HG03558 (cell line): Measurements from ENCODE around the gene PAM16.
"Not testable (repeated sequence)": the region's sequence is repeated elsewhere in the genome, so short reads cannot be mapped to it uniquely, and the experiment has no call there.

Experiments used
- ATAC-seq: cut with Tn5 transposase; IDR thresholded peaks from one replicate; pipeline ENCODE4 v1.9.1; 2021; ENCODE audit warnings: moderate number of reproducible peaks; ENCODE audit not compliant: unreplicated experiment; ENCODE audit errors: extremely low read depth

The PAM16 gene

DNA sequence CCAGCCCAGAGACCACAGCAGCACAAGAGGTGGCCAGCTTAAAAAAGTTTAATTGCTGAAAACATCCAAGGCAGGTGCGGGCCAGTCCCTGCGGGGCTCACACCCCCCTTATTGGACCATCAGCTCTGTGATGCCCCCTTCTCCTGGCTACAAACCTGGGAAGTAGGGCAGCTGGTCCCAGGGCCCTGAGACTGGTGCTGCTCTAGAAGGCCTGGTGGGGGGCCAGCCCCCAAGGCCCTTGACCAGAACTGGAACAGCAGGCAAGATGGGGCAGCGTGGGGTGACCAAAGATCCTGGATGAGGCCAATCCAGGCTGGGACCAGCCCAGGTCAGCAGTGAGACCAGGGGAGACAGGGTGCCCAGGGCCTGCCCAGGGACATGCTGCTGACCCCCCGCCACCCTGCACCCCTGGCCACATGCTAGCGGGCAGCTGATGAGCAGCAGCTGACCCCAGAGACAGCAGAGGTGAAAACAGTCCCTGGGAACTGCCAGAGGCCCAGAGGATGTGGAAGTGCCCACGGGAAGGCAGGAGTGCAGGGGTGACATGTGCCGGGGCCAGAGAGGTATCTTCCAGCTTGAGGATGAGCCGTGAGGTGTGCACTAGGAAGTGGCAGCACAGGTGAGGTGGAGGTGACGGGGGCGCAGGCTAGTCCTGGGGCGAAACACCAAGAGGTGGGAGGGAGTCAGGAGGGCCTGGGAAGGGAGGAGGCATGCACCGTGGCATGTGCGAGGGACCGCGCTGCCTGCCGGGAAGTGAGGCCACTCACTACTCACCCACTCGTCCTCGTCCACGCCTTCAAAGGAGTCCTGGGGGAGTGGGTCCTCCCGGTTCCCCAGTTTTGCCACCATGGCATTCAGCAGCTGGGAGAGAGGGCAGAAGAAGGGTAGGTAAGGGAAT is 3.6 kb upstream of the PAM16 start:
- ATAC-seq, result no peak

DNA sequence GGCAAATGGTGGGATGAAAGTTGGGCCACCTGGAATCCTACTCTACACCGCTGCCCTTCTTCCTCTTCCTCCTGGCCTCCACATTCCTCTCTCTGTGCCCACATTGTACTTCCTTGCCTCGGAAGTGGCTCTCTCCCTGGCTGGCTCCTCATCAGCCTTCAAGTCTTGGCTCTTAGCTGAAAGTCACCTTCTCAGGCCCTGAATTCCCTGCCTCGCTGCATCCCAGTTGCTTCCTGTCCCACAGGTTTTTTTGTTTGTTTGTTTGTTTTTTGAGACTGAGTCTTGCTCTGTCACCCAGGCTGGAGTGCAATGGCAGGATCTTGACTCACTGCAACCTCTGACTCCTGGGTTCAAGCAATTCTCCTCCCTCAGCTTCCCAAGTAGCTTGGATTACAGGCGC is 2.6 kb upstream of the PAM16 start:
- ATAC-seq, result no peak

DNA sequence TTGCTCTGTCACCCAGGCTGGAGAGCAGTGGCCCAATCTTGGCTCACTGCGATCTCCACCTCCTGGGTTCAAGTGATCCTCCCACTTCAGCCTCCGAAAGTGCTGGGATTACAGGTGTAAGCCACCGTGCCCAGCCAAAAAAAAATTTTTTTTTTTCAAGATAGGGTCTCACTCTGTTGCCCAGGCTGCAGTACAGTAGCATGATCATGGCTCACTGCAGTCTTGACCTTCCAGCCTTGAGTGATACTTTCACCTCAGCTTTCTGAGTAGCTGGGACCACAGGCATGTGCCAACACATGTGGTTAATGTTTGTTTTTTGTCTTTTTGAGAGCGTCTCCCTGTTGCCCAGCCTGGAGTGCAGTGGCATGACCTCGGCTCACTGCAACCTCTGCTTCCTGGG is 1.7 kb upstream of the PAM16 start:
- ATAC-seq, result no peak

DNA sequence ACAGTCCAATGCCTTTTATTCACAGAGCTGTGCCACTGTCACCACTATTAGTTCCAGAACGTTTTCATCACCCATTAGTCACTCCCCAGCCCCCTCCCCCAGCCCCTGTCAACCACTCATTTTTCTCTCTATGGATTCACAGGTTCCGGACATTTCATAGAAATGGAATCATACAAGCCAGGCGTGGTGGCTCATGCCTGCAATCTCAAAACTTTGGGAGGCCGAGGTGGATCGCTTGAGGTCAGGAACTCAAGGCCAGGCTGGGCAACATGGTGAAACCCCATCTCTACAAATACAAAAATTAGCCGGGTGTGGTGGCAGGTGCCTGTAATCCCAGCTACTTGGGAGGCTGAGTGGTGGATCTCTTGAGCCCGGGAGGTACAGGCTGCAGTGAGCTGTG is 759 bp upstream of the PAM16 start:
- ATAC-seq, result no peak

DNA sequence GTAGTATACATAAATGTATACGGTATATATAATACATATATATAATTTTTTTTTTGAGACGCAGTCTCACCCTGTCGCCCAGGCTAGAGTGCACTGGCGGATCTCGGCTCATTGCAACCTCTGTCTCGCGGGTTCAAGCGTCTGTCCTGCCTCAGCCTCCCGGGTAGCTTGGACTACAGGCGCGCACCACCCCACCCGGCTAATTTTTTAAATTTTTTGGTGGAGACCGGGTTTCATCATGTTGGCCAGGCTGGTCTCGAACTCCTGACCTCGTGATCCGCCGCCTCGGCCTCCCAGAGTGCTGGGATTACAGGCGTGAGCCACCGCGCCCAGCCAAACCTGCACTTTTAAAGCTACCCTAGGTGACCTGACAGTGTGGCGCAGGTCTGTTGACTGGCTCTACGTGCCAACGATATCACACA is 745 bp downstream of the PAM16 start:
- no peak for ATAC-seq

DNA sequence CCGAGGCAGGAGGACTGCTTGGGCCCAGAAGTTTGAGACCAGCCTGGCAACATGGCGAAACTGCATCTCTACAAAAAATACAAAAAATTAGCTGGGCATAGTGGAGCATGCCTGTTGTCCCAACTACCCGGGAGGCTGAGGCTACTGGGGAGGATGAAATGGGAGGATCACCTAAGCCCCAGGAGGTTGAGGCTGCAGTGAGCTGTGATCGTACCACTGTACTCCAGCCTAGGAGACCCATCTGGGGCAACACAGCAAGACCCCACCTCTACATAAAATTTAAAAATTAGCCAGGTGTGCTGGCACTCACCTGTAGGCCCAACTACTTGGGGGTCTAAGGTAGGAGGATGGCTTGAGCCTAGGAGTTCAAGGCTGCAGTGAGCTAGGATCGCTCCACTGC is 1.8 kb downstream of the PAM16 start:
- no peak for ATAC-seq

DNA sequence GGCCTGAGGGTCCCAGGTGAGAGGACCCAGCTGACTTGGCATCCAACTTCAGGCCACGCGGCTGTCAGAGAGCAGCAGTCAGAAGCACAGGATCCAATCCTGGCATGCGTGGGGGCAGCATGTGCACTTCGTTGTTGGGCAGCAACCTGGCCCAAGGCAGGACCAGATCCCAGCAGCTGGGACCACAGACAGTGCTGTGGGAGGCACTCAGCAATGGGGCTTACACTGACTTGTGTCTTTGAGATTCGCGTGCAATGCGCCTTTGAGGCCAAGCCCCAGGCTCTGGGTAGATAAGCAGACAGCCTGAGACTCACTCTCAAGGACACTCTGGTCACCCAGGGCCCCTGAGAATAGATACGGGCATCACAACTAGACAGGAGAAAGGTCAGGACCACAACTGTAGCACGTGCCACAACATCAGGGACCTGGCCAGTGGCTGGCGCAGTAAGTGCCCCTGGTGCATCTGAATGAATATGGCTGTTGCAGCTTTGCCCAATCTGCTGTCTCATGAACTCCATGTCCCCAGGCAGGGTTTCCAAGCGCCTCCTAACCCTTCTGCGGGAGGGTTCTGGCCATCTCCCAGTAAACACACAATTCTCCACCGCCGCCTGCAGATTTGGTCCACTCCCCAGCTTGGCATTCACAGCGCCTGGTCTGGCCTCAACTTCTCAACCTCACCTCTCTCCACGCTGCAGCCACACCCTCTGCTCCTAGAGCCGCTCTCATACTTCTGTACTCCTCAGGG is 3.2 kb downstream of the PAM16 start:
- ATAC-seq, result no peak

DNA sequence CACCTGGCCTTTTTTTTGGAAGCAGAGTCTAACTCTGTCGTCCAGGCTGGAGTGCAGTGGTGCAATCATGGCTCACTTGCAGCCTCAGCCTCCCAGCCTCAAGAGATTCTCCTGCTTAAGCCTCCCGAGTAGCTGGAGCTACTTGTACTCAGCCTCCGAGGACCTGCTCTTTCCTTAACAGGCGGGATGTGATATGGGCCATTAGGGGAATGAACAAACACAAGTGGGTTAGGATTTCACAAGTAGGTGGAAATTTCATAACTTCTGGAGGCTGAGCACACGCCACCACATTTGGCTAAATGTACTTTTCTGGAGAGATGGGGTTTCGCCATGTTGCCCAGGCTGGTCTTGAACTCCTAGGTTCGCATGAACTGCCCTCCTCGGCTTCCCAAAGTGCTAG is 4.1 kb downstream of the PAM16 start:
- no peak for ATAC-seq

DNA sequence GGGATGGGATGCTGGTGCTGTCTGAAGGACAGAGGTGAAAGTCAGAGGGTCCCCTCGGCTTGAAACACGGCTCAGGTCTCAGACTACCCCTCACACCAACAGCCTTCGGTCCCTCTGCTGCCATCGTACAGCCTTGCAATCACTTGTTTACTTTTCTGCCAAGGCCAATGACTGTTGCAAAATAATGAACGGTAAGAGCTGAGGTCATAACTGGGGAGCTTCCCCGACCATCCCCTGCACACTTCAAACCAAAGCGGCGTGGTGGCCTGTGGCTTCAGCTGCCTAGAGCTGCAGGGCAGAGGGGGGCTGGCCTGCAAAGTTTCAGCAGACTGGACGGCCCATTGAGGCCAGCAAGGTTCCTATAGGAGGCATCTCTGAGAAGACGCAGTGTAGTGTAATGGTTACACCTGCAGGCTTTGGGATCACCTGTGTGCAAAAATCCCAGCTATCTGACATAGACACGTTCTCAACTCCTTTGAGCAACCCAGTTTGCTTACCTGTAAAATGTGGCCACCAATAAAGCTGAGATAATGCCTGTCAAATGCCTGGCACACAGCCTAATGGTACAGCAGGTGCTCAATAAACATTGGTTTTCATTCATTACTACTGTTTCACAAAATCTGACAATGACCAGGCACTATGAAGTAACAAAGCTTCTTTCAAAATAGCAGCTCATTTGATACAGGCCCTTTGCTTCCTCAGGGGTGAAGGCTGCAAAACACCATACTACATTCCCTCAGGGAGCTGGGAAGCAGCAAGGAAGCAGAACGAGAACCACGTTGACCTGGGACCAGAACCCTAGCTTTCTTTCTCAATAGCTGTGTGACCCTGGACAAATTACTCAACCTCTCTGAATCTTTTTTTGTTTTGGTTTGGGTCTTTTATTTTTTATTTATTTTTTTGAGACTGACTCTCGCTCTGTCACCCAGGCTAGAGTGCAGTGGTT is 5.0 kb downstream of the PAM16 start:
- ATAC-seq, result no peak

DNA sequence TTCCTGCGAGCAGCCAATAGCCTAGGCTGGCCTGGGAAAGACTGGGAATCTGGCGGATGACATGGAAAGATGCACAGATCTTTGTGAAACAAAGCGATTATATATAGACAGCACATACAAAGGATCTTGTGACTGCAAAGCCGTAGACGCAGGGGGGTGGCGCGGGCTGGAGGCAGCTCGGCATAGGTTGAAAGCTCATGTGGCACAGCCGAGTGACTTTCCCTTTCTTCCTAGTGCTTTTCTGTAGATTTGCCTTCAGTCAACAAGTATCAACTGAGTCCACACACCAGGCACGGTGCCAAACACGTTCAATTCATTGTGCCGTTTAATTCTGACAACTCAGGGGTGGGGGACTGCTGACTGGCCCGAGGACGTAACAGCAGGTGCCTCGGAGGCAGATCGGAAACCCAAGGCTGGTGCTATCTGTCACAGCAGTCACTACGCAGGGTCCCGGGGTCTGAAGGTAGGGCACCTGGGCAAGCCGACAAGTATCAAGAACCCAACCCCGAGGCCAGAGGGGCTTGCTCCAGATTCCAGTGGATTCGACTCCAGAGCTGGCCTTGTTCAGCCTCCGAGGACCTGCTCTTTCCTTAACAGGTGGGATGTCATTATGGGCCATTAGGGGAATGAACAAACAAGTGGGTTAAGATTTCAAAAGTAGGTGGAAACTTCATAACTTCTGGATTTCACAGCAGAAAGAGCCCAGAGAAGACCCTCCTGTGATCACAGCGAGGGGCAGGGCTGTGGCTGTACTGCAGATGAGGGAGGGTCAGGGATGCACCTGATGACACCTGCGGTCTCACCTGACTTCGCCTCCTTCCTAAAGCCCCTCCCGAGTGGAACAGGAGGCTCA is 5.9 kb downstream of the PAM16 start:
- no peak for ATAC-seq

DNA sequence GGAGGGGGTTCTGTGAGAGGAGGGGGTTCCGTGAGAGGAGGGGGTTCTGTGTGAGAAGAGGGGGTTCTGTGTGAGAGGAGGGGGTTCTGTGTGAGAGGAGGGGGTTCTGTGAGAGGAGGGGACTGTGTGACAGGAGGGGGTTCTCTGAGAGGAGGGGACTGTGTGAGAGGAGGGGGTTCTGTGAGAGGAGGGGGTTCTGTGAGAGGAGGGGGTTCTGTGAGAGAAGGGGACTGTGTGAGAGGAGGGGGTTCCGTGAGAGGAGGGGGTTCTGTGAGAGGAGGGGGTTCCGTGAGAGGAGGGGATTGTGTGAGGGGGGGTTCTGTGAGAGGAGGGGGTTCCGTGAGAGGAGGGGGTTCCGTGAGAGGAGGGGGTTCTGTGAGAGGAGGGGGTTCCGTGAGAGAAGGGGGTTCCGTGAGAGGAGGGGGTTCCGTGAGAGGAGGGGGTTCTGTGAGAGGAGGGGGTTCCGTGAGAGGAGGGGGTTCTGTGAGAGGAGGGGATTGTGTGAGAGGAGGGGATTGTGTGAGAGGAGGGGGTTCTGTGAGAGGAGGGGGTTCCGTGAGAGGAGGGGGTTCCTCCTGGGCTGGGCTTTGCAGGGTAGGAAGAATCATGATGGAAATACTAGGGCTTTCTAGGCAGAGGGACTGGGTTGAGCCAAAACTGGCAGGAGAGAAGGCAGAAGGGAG is 6.7 kb downstream of the PAM16 start:
- ATAC-seq, result not testable (repeated sequence)

DNA sequence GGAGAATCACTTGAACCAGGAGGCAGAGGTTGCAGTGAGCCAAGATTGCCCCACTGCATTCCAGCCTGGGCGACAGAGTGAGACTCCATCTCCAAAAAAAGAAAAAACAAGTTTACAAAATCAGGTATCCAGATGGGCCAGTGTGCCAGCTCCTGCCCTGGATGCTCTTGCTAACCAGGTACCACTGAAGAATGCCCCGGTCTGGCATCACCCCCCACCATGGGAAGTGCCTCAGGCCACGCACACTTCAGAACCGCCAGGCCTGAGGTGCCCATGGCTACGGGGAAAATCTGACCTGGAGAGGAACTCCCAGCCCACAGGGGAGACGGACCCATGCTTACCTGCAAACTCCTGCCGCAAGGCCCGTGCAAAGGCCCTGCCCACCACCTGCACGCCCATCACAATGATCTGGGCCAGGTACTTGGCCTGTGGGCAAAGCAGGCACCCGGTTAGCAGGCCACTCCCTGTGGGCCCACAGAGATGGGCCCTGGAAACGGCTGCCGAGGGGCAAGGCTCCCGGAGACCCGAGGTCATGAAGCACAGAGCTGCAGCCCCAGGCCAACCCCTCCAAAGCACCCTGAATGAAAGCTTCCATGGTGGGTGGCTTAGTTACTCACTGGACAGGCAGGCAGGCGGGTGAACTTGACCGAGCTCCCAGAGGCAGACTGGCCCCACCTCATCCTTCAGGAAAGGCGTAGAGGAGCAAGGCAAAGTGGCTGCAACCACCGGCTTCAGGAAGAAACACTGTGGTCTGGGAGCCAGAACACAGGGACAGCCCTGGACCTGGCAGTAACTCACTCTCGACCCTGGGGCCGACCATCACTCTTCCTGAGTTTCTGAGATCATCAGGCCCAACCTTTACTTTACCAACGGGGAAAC is 8.0 kb downstream of the PAM16 start:
- ATAC-seq, result no peak

DNA sequence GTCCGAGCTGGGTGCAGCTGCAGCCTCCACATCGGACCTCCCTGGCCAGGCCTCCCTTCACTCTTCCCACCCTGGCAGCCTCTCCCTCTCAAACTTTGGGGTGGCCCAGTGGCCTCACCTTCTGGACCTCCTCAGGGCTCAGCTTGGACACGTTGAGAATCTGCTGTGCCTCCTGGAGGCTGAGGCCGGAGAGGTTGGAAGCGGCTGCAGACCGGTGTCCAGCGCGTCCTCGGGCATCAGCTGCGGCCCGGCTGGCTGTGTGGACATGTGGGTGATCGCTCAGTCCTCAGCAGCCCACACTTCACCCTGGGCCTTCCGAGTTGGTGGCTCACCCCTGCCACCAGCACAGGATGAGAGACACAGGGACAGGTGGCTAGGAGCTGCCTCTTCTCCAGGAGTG is 9.9 kb downstream of the PAM16 start:
- ATAC-seq, result no peak

DNA sequence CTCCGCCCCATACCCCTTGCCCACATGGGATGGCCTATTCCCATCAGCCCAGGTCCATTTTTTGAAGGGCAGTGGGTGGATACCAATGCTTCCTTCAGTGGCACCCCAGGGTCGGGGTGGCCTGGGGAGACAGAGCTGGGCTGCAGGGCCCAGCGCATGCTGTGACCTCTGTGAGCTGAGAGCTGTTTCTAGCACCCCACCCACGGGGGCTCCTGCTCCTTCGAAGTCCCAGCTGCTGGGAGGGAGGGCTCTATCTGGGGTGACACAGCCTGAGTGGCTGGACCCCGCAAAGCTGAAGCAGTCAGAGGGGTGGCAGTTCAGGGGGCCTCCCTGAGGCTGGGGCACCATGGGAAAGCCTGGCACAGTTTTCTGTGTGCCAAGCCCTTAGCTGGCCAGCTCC is 10.7 kb downstream of the PAM16 start:
- ATAC-seq, result no peak

DNA sequence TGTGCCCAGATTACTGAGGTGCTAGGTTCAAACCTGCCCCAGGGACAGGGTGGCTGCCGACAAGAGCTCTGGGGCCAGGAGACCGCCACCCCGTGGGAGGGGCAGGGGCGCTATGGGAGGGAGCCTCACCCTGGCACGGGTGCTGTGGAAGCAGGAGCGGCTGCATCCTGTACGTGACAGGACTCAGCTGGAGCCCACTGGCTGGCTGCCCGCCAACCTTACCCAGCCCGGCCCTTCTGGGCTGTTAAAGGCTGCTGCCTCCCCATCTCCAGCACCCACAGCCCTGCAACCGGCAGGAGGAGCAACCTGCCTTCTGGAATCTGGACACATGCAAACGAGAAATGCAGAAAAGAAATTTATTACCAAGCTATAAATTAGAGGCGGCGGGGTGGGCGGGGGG is 11.2 kb downstream of the PAM16 start:
- no peak for ATAC-seq

DNA sequence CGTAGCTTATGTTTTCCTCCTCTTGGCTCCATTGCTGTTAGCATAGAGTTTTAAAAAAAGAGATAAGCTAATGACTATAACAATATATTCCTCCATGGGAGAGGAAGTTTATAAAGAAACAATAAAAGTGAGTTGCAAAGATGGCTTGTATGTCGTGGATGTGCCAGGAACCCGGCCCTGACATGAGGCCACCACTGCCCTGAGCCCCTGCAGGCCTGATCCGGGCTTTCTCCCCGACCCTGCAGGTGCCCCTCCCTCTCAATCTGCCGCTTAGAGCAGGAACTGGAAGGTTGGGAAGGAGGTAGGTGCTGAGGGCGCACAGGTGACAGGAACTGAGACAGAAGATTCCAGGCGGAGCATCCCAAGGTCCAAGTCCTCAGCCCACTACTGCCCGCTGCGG is 11.7 kb downstream of the PAM16 start:
- ATAC-seq, result no peak

DNA sequence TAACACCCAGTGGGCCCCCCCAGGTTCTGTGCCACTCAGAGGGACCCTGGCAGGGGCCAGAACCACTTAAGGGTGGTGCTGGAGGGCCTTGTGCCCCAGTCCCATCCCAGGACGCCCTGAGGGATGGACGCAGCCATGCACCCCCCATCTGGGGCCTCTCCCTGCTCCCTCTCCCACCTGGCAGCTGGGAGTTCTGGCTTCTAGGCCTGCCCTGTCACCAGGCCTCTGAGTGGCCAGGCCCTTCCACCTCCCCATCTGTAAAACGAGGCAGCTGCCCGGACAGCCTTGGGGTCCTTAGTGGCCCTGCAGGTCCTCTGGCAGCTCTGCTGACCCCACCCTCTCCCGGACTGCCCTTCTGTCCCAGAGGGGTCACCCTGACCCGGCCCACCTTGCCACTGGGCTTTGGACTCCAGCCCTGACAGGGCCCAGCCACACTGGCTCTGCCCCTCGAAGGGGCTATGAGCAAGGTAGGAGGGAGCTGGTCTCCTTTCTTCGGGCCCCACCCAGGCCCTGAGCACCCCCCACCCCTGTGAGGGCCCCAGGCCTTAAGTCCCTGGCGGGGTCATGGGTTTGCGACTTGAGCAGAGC is 12.3 kb downstream of the PAM16 start:
- ATAC-seq, result no peak

DNA sequence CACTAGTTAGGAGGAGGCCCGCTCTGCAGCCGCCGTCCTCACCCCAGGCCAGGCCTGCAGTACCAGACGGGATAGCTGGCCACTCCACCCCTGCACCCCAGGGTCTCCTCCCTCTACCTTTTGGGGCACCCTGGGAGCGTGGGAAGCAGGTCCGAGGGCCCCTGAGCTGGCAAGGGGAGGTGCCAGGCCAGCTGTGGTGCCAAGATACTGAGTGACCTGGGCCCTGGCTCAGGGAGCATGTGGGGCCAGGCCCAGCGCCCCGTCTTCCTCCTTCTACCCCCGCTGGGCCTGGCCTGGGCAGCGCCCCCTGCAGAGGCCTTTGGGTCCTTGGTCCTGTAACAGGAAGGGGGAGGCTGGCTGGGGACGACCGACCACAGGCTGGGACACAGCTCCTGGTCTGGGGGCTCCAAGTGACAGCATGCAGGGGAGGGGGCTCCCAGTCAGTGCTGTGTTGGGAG is 13.0 kb downstream of the PAM16 start:
- no peak for ATAC-seq
